HepG2 (cell line): ENCODE data around the gene NEK8. TPM values are rescaled to one million over a fixed set of nuclear protein-coding genes. Genes with fewer than 3 reads are reported as not detected.

Experiments
- ELF4 ChIP-seq: sonication (generic); formaldehyde crosslinking; IDR thresholded peaks from 2 replicates; pipeline ENCODE4 v1.5.0; 2020; ENCODE audit warnings: missing genetic modification reagents, mild to moderate bottlenecking, moderate library complexity, borderline replicate concordance
- FLYWCH1 ChIP-seq: sonication (generic); formaldehyde crosslinking; IDR thresholded peaks from 2 replicates; pipeline ENCODE4 v1.8.1; 2023; ENCODE audit warnings: mild to moderate bottlenecking, missing genetic modification reagents
- FOXK2 ChIP-seq: fragments of 450-650 bp; IDR thresholded peaks from 2 replicates; pipeline ENCODE4 v1.6.1; 2016
- GMEB2 ChIP-seq: IDR thresholded peaks from 2 replicates; pipeline ENCODE4 v1.6.1; 2016; ENCODE audit warnings: missing biosample characterization, missing genetic modification reagents, low read depth
- GTF2F1 ChIP-seq: fragments of 150-350 bp; IDR thresholded peaks from 2 replicates; pipeline ENCODE4 v1.6.1; 2014; ENCODE audit warnings: low read length
- HNRNPLL ChIP-seq: fragments of 200-400 bp; formaldehyde crosslinking; IDR thresholded peaks from 2 replicates; pipeline ENCODE4 v1.6.1; 2017; ENCODE audit warnings: mild to moderate bottlenecking, low read depth, low read length; ENCODE audit not compliant: poor library complexity, severe bottlenecking
- JARID2 ChIP-seq: sonication (generic); formaldehyde crosslinking; IDR thresholded peaks from 2 replicates; pipeline ENCODE4 v1.8.1; 2023; ENCODE audit warnings: missing genetic modification reagents, inconsistent platforms; ENCODE audit not compliant: insufficient replicate concordance
- KIAA2018 ChIP-seq: sonication (generic); formaldehyde crosslinking; IDR thresholded peaks from 2 replicates; pipeline ENCODE4 v1.5.0; 2020; ENCODE audit warnings: mild to moderate bottlenecking, missing genetic modification reagents, borderline replicate concordance
- LBX2 ChIP-seq: sonication (generic); formaldehyde crosslinking; IDR thresholded peaks from 2 replicates; pipeline ENCODE4 v1.5.0; 2020; ENCODE audit warnings: missing genetic modification reagents, mild to moderate bottlenecking, borderline replicate concordance
- MTF1 ChIP-seq: sonication (generic); formaldehyde crosslinking; IDR thresholded peaks from 2 replicates; pipeline ENCODE4 v1.5.0; 2020; ENCODE audit warnings: missing genetic modification reagents
- PHF20 ChIP-seq: sonication (generic); formaldehyde crosslinking; IDR thresholded peaks from 2 replicates; pipeline ENCODE4 v1.5.0; 2020; ENCODE audit warnings: mild to moderate bottlenecking, missing genetic modification reagents
- RFXANK ChIP-seq: IDR thresholded peaks from 2 replicates; pipeline ENCODE4 v1.6.1; 2016
- SNRNP70 ChIP-seq: fragments of 200-400 bp; formaldehyde crosslinking; IDR thresholded peaks from 2 replicates; pipeline ENCODE4 v1.6.1; 2017; ENCODE audit warnings: mild to moderate bottlenecking, low read depth, low read length, moderate library complexity
- TFE3 ChIP-seq: IDR thresholded peaks from 2 replicates; pipeline ENCODE4 v1.6.1; 2016
- ZBTB7B ChIP-seq: sonication (generic); formaldehyde crosslinking; IDR thresholded peaks from 2 replicates; pipeline ENCODE4 v1.4.0; 2020; ENCODE audit warnings: missing genetic modification reagents
- ZFX ChIP-seq: sonication (generic); formaldehyde crosslinking; IDR thresholded peaks from 2 replicates; pipeline ENCODE4 v1.4.0; 2020; ENCODE audit warnings: mild to moderate bottlenecking, low read depth, missing genetic modification reagents, moderate library complexity
- ZFYVE20 ChIP-seq: sonication (generic); formaldehyde crosslinking; IDR thresholded peaks from 2 replicates; pipeline ENCODE4 v1.8.0; 2023; ENCODE audit warnings: low read depth, mild to moderate bottlenecking, moderate library complexity, missing genetic modification reagents, borderline replicate concordance
- ZNF20 ChIP-seq: sonication (generic); formaldehyde crosslinking; IDR thresholded peaks from 2 replicates; pipeline ENCODE4 v1.4.0; 2020; ENCODE audit warnings: mild to moderate bottlenecking, moderate library complexity, missing genetic modification reagents
- ZNF232 ChIP-seq: sonication (generic); formaldehyde crosslinking; IDR thresholded peaks from 2 replicates; pipeline ENCODE4 v1.4.0; 2020; ENCODE audit warnings: missing genetic modification reagents, borderline replicate concordance
- ZNF446 ChIP-seq: sonication (generic); formaldehyde crosslinking; IDR thresholded peaks from 2 replicates; pipeline ENCODE4 v1.5.0; 2020; ENCODE audit warnings: mild to moderate bottlenecking, missing genetic modification reagents
- ZNF564 ChIP-seq: sonication (generic); formaldehyde crosslinking; IDR thresholded peaks from 2 replicates; pipeline ENCODE4 v1.8.1; 2023; ENCODE audit warnings: mild to moderate bottlenecking, missing genetic modification reagents
- polyA plus RNA-seq, 8 experiments: library from polyadenylated mRNA; depleted of rRNA in 3 of 8; stranded (reverse) in 7 of 8; unstranded in 1 of 8; fragments of >200 nt; fragmentation: Illumina TruSeq in 4 of 8; extraction: Trizol in 4 of 8; gene quantifications; 2 replicates each; pipeline versions ENCODE4 v1.2.1 to v1.2.3, GENCODE V29; 2011 to 2016; ENCODE audit warnings: low read depth in 4 of 8, missing spikeins in 1 of 8, mixed read lengths in 1 of 8; ENCODE audit not compliant: insufficient read depth in 1 of 8
- total RNA-seq, 5 experiments: library from RNA; depleted of rRNA; stranded (reverse); fragments of >200 nt; fragmentation: Illumina TruSeq; extraction: Trizol; gene quantifications; 2 replicates each; pipeline ENCODE4 v1.2.3, GENCODE V29; 2016; ENCODE audit warnings: low read depth in 1 of 5

Gene NEK8
- total and polyA plus RNA-seq, 2 of the 13 experiments (the other 11 are each of a cell fraction or from before 2014, with no cell fraction given), result 5.8 to 13.5 TPM

- TF ChIP-seq ZNF446 (CRISPR knock-in tag) (no peak), ZFYVE20 (CRISPR knock-in tag) (no peak), ZBTB7B (peak; percentile 47; the same call in 1 of the 2 replicates), FOXK2 (no peak), GTF2F1 (no peak), ZNF564 (CRISPR knock-in tag) (no peak), LBX2 (no peak), ZFX (CRISPR knock-in tag) (no peak), SNRNP70 (no peak), ZNF20 (no peak), PHF20 (CRISPR knock-in tag) (peak; percentile 38; the same call in 1 of the 2 replicates), RFXANK (CRISPR knock-in tag) (no peak), KIAA2018 (CRISPR knock-in tag) (no peak), ZNF232 (no peak), ELF4 (CRISPR knock-in tag) (no peak), JARID2 (CRISPR knock-in tag) (no peak), HNRNPLL (no peak), GMEB2 (CRISPR knock-in tag) (no peak), FLYWCH1 (CRISPR knock-in tag) (no peak), MTF1 (CRISPR knock-in tag) (no peak), TFE3 (CRISPR knock-in tag) (no peak)
These were observed 9.6 kb upstream of the NEK8 start (continued) for GRCh38 chr17:28719021-28719433.
